ENCODE data around the gene CRCP. TPM values are rescaled to one million over a fixed set of nuclear protein-coding genes. Genes with fewer than 3 reads are reported as not detected.

Gene CRCP
- total RNA-seq, 2 donors from 2014 or later, result 37.9 to 48.1 TPM

DNA sequence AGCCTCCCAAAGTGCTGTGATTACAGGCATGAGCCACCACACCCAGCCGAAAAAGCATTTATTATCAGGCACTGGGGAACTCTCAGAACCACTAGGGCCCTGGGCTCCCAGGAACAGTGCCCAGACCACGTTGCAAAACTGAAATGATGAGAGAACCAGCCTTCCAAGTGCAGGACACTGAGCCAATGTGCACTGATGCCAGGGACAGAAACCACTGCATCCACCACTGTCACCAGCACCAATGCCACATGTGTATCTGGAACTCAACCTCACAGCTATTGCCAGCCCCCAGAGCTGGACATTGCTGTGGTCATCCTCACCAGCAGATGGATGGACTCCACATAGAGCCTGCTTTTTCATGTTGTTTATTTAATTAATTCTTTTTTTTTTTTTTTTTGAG is 62.3 kb downstream of the CRCP start:
- Histone ChIP-seq H3K4me3 (no peak overlapping the region), H3K4me1 (replicated peaks) (no peaks in the 10 kb centered on the region), H3K27me3 (replicated peaks; ENCODE audit: insufficient read depth) (no peaks in the 10 kb centered on the region), H3K36me3 (no peaks in the 10 kb centered on the region), H3K27ac (no peak overlapping the region), H3K9me3 (no peaks in the 10 kb centered on the region)
- no peak for DNase-seq (ENCODE audit: low spot score)
- TF ChIP-seq CTCF (IDR thresholded peaks at IDR 0.05) (no peak), POLR2AphosphoS5 (IDR thresholded peaks at IDR 0.05) (no peak), POLR2A (IDR thresholded peaks at IDR 0.05) (no peak)
- intact Hi-C loops (cut with DNase I), result no loop called here
- 47% methylated on average over 2 of the region's 2 CpGs for WGBS

GRCh38 chr7:66178258-66178657 is 63.6 kb downstream of the CRCP start:
- Histone ChIP-seq H3K36me3 (no peaks in the 10 kb centered on the region), H3K4me3 (no peak overlapping the region), H3K27ac (no peak overlapping the region), H3K4me1 (replicated peaks) (no peaks in the 10 kb centered on the region), H3K9me3 (no peaks in the 10 kb centered on the region), H3K27me3 (replicated peaks; ENCODE audit: insufficient read depth) (no peaks in the 10 kb centered on the region)
- TF ChIP-seq POLR2A (IDR thresholded peaks at IDR 0.05), result no peak
- TF ChIP-seq POLR2AphosphoS5 (IDR thresholded peaks at IDR 0.05), result no peak
- TF ChIP-seq CTCF (IDR thresholded peaks at IDR 0.05), result no peak
- DNase-seq (ENCODE audit: low spot score), result no peak
- 100% methylated on average over 2 of the region's 2 CpGs for WGBS
- intact Hi-C loops (cut with DNase I), result no loop called here

DNA sequence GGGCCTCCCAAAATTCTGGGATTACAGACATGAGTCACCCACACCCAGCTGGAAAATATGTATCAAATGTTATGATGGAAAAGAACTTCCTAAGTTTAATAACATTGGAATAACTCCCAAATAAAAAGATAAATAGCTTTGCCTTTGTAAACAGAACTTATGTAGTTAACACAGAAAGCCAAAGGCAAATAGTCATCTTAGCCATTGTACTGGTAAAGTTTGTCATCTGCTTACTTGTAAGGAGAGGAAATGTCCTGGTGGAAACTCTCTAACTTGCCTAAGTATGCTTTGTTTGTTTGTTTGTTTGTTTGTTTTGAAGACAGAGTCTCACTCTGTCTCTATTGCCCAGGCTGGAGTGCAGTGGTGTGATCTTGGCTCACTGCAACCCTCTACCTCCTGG is 66.7 kb downstream of the CRCP start:
- no peak for DNase-seq (ENCODE audit: low spot score)
- no peaks in the 10 kb centered on the region for H3K27me3 ChIP-seq (replicated peaks; ENCODE audit: insufficient read depth)
- intact Hi-C loops (cut with DNase I), result no loop called here
- TF ChIP-seq CTCF (IDR thresholded peaks at IDR 0.05) (no peak), POLR2A (IDR thresholded peaks at IDR 0.05) (no peak), POLR2AphosphoS5 (IDR thresholded peaks at IDR 0.05) (no peak)
- H3K4me1 ChIP-seq (replicated peaks), result no peaks in the 10 kb centered on the region
- H3K9me3 ChIP-seq, result no peaks in the 10 kb centered on the region
- no peak overlapping the region for H3K27ac ChIP-seq
- no peak overlapping the region for H3K4me3 ChIP-seq
- H3K36me3 ChIP-seq, result no peaks in the 10 kb centered on the region

GRCh38 chr7:66181845-66182244 is 67.2 kb downstream of the CRCP start:
- Histone ChIP-seq H3K27me3 (replicated peaks; ENCODE audit: insufficient read depth) (no peaks in the 10 kb centered on the region), H3K4me1 (replicated peaks) (no peaks in the 10 kb centered on the region), H3K27ac (no peak overlapping the region), H3K36me3 (no peaks in the 10 kb centered on the region), H3K9me3 (no peaks in the 10 kb centered on the region), H3K4me3 (no peak overlapping the region)
- intact Hi-C loops (cut with DNase I), result no loop called here
- DNase-seq (ENCODE audit: low spot score), result no peak
- 92% methylated on average over 2 of the region's 2 CpGs for WGBS
- TF ChIP-seq POLR2A (IDR thresholded peaks at IDR 0.05), result no peak
- no peak for TF ChIP-seq POLR2AphosphoS5 (IDR thresholded peaks at IDR 0.05)
- TF ChIP-seq CTCF (IDR thresholded peaks at IDR 0.05), result no peak

GRCh38 chr7:66182920-66183319 is 68.3 kb downstream of the CRCP start:
- Histone ChIP-seq H3K9me3 (no peaks in the 10 kb centered on the region), H3K27me3 (replicated peaks; ENCODE audit: insufficient read depth) (no peaks in the 10 kb centered on the region), H3K4me3 (no peak overlapping the region), H3K36me3 (no peaks in the 10 kb centered on the region), H3K4me1 (replicated peaks) (no peaks in the 10 kb centered on the region), H3K27ac (no peak overlapping the region)
- no peak for DNase-seq (ENCODE audit: low spot score)
- no peak for TF ChIP-seq POLR2AphosphoS5 (IDR thresholded peaks at IDR 0.05)
- TF ChIP-seq CTCF (IDR thresholded peaks at IDR 0.05), result no peak
- no peak for TF ChIP-seq POLR2A (IDR thresholded peaks at IDR 0.05)
- WGBS, result 93% methylated on average over 6 of the region's 6 CpGs
- intact Hi-C loops (cut with DNase I), result no loop called here
